Right lobe of liver (tissue), 6 donors: ENCODE results near the gene C10orf88. TPM values are rescaled to one million over a fixed set of nuclear protein-coding genes. Genes with fewer than 3 reads are reported as not detected.
A peak's percentile ranks its signal among the peaks of the same experiment; 100 is the strongest.

Experiments used
- ATAC-seq, 4 donors: fragments of 200-7000 bp; cut with Tn5 transposase; one replicate each; pipeline ENCODE4 v1.9.1; 2020; ENCODE audit warnings: mild to moderate bottlenecking in 4 of 4, moderate library complexity in 4 of 4
- DNase-seq, 3 donors: peaks; one replicate each; pipeline ENCODE4 v3.0.0-alpha.2; 2020
- H3K27ac ChIP-seq, 3 donors: fragments of 200-600 bp; one replicate each; pipeline ENCODE4 v1.8.0; 2022
- H3K27me3 ChIP-seq, 2 donors: fragments of 200-600 bp; one replicate each; pipeline ENCODE4 v1.8.0; 2022
- H3K36me3 ChIP-seq, 4 donors: fragments of 200-600 bp; sonication (generic) in 1 of 4; one replicate each; pipeline versions ENCODE4 v1.5.1 to v1.8.0; 2017 to 2022; ENCODE audit warnings: control low read depth in 1 of 4
- H3K4me1 ChIP-seq, 4 donors: fragments of 200-600 bp; sonication (generic) in 1 of 4; one replicate each; pipeline versions ENCODE4 v1.5.1 to v1.8.0; 2017 to 2022; ENCODE audit warnings: control low read depth in 1 of 4
- H3K4me3 ChIP-seq, 3 donors: fragments of 200-600 bp; one replicate each; pipeline ENCODE4 v1.8.0; 2022
- H3K9me3 ChIP-seq, 4 donors: fragments of 200-600 bp; sonication (generic) in 1 of 4; one replicate each; pipeline versions ENCODE4 v1.5.1 to v1.8.0; 2017 to 2022; ENCODE audit warnings: control low read depth in 1 of 4
- POLR2A ChIP-seq: fragments of 450-650 bp; IDR thresholded peaks from one replicate; pipeline ENCODE4 v1.6.1; 2017; ENCODE audit warnings: antibody characterized with exemption, mild to moderate bottlenecking
- WGBS: methylation state at CpG from one replicate; pipeline ENCODE4 v1.1.6; 2018; ENCODE audit warnings: low coverage, low lambda C conversion rate; ENCODE audit not compliant: insufficient coverage; ENCODE audit errors: missing lambda C conversion rate; 5-methylcytosine and 5-hydroxymethylcytosine counted together
- intact Hi-C, 2 donors: fragments of 100-400 bp; cut with DNase I; formaldehyde crosslinking; loops; one replicate each; pipeline versions ENCODE4 v1.11.2 to v1.14.1; 2022
- total RNA-seq, 6 experiments: library from RNA; depleted of rRNA in 2 of 6; stranded (reverse); fragments of >200 nt in 2 of 6; fragmentation: NEBNext Ultra II Directional in 3 of 6; extraction: Animal tissue kit (Norgen Biotek cat#: 25700) in 3 of 6; gene quantifications; one replicate each; pipeline versions ENCODE4 v1.1.0 to v1.2.4, GENCODE V29; 2016 to 2023
- TF ChIP-seq, protein P1 (sequence below), 4 donors: fragments of 200-600 bp in 3 of 4; fragments of 450-650 bp in 1 of 4; IDR thresholded peaks; one replicate each; pipeline versions ENCODE4 v1.5.1 to v1.8.0; 2016 to 2022; ENCODE audit warnings: antibody characterized with exemption in 4 of 4, mild to moderate bottlenecking in 2 of 4
- donor health status: DM: no; HTN: yes; CAD: no.
- donor health status: DM: no; HTN: no; CAD: no.
- donor health status: DM: no; HTN: no; CAD: no.
- donor health status: DM: no; HTN: yes; CAD: no.
- donor health status: DM: no; HTN: yes; CAD: no.

C10orf88 gene
- total RNA-seq, 6 experiments from 2014 or later, result 2.0 to 4.5 (median 3.3) TPM

DNA sequence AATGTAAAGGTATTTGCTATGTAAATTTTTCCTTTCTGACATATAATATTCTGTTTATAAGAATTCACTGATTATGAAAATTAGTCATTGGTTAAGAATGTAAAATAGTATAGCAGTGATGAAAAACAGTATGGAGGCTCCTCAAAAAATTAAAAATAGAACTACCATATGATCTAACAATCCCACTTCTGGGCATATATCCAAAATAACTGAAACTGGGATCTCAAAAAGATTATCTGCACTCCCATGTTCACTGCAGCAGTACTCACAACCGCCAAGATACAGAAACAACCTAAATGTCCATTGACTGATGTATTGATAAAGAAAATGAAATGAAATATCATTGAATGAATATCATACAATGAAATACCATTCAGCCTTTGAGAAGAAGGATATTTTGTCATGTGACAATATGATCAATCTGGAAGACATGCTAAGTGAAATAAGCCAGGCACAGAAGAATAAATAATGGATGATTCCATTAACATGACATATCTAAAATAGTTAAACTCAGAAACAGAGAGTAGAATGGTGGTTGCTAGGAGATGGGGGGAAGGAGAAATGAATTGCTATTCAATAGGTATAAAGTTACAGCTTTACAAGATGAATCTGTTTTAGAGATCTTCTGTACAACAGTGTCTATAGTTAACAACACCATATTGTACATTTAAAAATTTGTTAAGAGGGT is 14.0 kb downstream of the C10orf88 start:
- 57% methylated on average over 1 of the region's 1 CpG for WGBS
- H3K36me3 ChIP-seq, result peaks cover 0 to 18% (median 11%) of the 10 kb centered on the region in 4 donors
- no peak overlapping the region for H3K27ac ChIP-seq
- H3K4me3 ChIP-seq, result no peak overlapping the region
- intact Hi-C loops, result no loop called here
- no peak for ATAC-seq
- no peaks in the 10 kb centered on the region for H3K9me3 ChIP-seq
- H3K4me1 ChIP-seq, result no peaks in the 10 kb centered on the region
- no peak for DNase-seq
- H3K27me3 ChIP-seq, result no peaks in the 10 kb centered on the region
- TF ChIP-seq POLR2A, result no peak
- TF ChIP-seq, protein P1, sequence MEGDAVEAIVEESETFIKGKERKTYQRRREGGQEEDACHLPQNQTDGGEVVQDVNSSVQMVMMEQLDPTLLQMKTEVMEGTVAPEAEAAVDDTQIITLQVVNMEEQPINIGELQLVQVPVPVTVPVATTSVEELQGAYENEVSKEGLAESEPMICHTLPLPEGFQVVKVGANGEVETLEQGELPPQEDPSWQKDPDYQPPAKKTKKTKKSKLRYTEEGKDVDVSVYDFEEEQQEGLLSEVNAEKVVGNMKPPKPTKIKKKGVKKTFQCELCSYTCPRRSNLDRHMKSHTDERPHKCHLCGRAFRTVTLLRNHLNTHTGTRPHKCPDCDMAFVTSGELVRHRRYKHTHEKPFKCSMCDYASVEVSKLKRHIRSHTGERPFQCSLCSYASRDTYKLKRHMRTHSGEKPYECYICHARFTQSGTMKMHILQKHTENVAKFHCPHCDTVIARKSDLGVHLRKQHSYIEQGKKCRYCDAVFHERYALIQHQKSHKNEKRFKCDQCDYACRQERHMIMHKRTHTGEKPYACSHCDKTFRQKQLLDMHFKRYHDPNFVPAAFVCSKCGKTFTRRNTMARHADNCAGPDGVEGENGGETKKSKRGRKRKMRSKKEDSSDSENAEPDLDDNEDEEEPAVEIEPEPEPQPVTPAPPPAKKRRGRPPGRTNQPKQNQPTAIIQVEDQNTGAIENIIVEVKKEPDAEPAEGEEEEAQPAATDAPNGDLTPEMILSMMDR (IDR thresholded peaks at IDR 0.05), result no peak

GRCh38 chr10:122939133-122939855 is 14.7 kb downstream of the C10orf88 start:
- WGBS, result 100% methylated on average over 1 of the region's 1 CpG
- Histone ChIP-seq H3K4me3 (no peak overlapping the region), H3K9me3 (no peaks in the 10 kb centered on the region), H3K4me1 (no peaks in the 10 kb centered on the region), H3K27ac (no peak overlapping the region), H3K27me3 (no peaks in the 10 kb centered on the region), H3K36me3 (peaks cover 0 to 18% (median 11%) of the 10 kb centered on the region in 4 donors)
- intact Hi-C loops, result no loop called here
- ATAC-seq (no peak), DNase-seq (no peak)
- TF ChIP-seq POLR2A, result no peak
- TF ChIP-seq, protein P1 (IDR thresholded peaks at IDR 0.05), result no peak

- WGBS, result 57% methylated on average over 6 of the region's 6 CpGs
- H3K36me3 ChIP-seq, result peaks cover 0 to 2% (median 0%) of the 10 kb centered on the region in 4 donors
- H3K9me3 ChIP-seq, result no peaks in the 10 kb centered on the region
- H3K4me3 ChIP-seq, result no peak overlapping the region
- DNase-seq (no peak), ATAC-seq (peak in 1 of 4 donors; percentile 58)
- TF ChIP-seq, protein P1 (IDR thresholded peaks at IDR 0.05), result no peak
- TF ChIP-seq POLR2A, result no peak
- no peaks in the 10 kb centered on the region for H3K4me1 ChIP-seq
- H3K27ac ChIP-seq, result no peak overlapping the region
- no peaks in the 10 kb centered on the region for H3K27me3 ChIP-seq
- intact Hi-C loops, result no loop called here
Measured at GRCh38 chr10:122931088-122931906, 22.7 kb downstream of the C10orf88 start.

DNA sequence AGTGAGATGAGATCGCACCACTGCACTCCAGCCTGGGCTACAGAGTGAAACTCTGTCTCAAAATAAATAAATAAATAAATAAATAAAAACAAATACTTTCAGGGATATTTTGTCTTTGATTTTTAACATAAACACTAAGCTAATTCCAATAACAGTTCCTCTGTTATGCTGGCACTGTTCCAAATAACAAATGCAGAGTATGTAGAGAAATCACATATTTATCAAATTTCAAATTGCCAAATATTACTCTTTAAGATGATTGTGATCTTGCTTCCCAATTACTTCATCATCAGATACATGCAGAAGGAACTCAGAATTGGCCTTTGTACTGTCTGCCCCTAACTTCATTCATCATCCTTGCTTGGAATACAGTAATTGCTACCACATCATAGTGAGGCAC is 23.9 kb downstream of the C10orf88 start:
- H3K36me3 ChIP-seq, result no peaks in the 10 kb centered on the region
- H3K9me3 ChIP-seq, result no peaks in the 10 kb centered on the region
- intact Hi-C loops, result no loop called here
- DNase-seq (no peak), ATAC-seq (no peak)
- no peak overlapping the region for H3K4me3 ChIP-seq
- no peaks in the 10 kb centered on the region for H3K27me3 ChIP-seq
- no peak for TF ChIP-seq POLR2A
- TF ChIP-seq, protein P1 (IDR thresholded peaks at IDR 0.05), result no peak
- H3K4me1 ChIP-seq, result no peaks in the 10 kb centered on the region
- no peak overlapping the region for H3K27ac ChIP-seq
- 100% methylated on average over 1 of the region's 1 CpG for WGBS
